B cell (primary cell): ENCODE measurements around the gene ORAI2. TPM values are rescaled to one million over a fixed set of nuclear protein-coding genes. Genes with fewer than 3 reads are reported as not detected.
A peak's percentile ranks its signal among the peaks of the same experiment; 100 is the strongest.

Experiments used
- ATAC-seq: fragments of 200-7000 bp; cut with Tn5 transposase; one replicate; pipeline ENCODE4 v1.10.0; 2021; ENCODE audit warnings: low read depth, mild to moderate bottlenecking, moderate number of reproducible peaks, moderate library complexity
- CTCF ChIA-PET: fragments of 350-600 bp; sonication (Branson Sonifier 250); formaldehyde crosslinking; loops from one replicate; lab custom pipeline; 2021; ENCODE audit warnings: antibody characterized with exemption, inconsistent platforms; lab: Charles Lee
- POLR2A ChIA-PET: fragments of 350-600 bp; sonication (Branson Sonifier 250); formaldehyde crosslinking; loops from one replicate; lab custom pipeline; 2021; ENCODE audit warnings: antibody characterized with exemption; lab: Charles Lee
- DNase-seq: peaks from one replicate; pipeline ENCODE4 v3.0.0; 2013
- H2AFZ ChIP-seq: 2 replicates; pipeline ENCODE4 v1.6.1; 2012; ENCODE audit warnings: mild to moderate bottlenecking, low read depth, low read length; ENCODE audit not compliant: insufficient read depth, poor library complexity, severe bottlenecking
- H3K27ac ChIP-seq, 2 donors: 1 replicate in 1 of 2; 2 replicates in 1 of 2; pipeline ENCODE4 v1.5.1; 2012 to 2013; ENCODE audit warnings: low read length in 2 of 2, mild to moderate bottlenecking in 2 of 2, moderate library complexity in 1 of 2
- H3K27me3 ChIP-seq, 4 experiments: fragments of 200-600 bp in 1 of 4; sonication (generic) in 1 of 4; replicated peaks in 1 of 4; 1 replicate in 2 of 4; 2 replicates in 2 of 4; pipeline versions ENCODE4 v1.6.1 to v1.7.0; 2013 to 2016; ENCODE audit warnings: low read length in 3 of 4, mild to moderate bottlenecking in 2 of 4, mixed read lengths in 1 of 4, moderate library complexity in 1 of 4; ENCODE audit not compliant: insufficient read depth in 4 of 4, control insufficient read depth in 3 of 4; ENCODE audit errors: control extremely low read depth in 1 of 4
- H3K36me3 ChIP-seq, 2 experiments: replicated peaks in 1 of 2; 1 replicate in 1 of 2; 2 replicates in 1 of 2; pipeline versions ENCODE4 v1.6.1 to v1.7.1; 2013; ENCODE audit warnings: low read length in 1 of 2; ENCODE audit not compliant: insufficient read depth in 2 of 2, control insufficient read depth in 1 of 2; ENCODE audit errors: control extremely low read depth in 1 of 2, extremely low read depth in 1 of 2
- H3K4me1 ChIP-seq, 2 donors: fragments of 200-600 bp in 1 of 2; sonication (generic) in 1 of 2; 1 replicate in 1 of 2; 2 replicates in 1 of 2; pipeline versions ENCODE4 v1.5.1 to v1.6.1; 2013 to 2017; ENCODE audit warnings: low read length in 2 of 2; ENCODE audit not compliant: control insufficient read depth in 2 of 2, insufficient read depth in 2 of 2
- H3K4me2 ChIP-seq: replicated peaks from 2 replicates; pipeline ENCODE3; 2012; ENCODE audit warnings: mild to moderate bottlenecking, low read depth, low read length; ENCODE audit not compliant: poor library complexity, severe bottlenecking
- H3K4me3 ChIP-seq, 5 experiments: fragments of 200-600 bp in 1 of 5; sonication (generic) in 1 of 5; 1 replicate in 3 of 5; 2 replicates in 2 of 5; pipeline versions ENCODE4 v1.5.1 to v1.7.0; 2011 to 2016; ENCODE audit warnings: low read length in 4 of 5, mild to moderate bottlenecking in 4 of 5, low read depth in 2 of 5, control low read depth in 1 of 5, moderate library complexity in 1 of 5; ENCODE audit not compliant: insufficient read depth in 1 of 5; ENCODE audit errors: control extremely low read depth in 1 of 5, extremely low read depth in 1 of 5
- H3K79me2 ChIP-seq: fragments of 200-600 bp; sonication (generic); one replicate; pipeline ENCODE4 v1.6.0; 2016; ENCODE audit warnings: low read length; ENCODE audit not compliant: control insufficient read depth, insufficient read depth
- H3K9ac ChIP-seq: fragments of 200-600 bp; sonication (generic); 2 replicates; pipeline ENCODE4 v1.6.1; 2017; ENCODE audit warnings: mild to moderate bottlenecking, low read length, moderate library complexity
- H3K9me3 ChIP-seq, 3 donors: one replicate each; pipeline versions ENCODE4 v1.6.1 to v1.7.1; 2013; ENCODE audit warnings: low read length in 2 of 3; ENCODE audit not compliant: control insufficient read depth in 2 of 3, insufficient read depth in 1 of 3; ENCODE audit errors: control extremely low read depth in 1 of 3
- H4K20me1 ChIP-seq: 2 replicates; pipeline ENCODE4 v1.6.0; 2012; ENCODE audit warnings: mild to moderate bottlenecking, low read length; ENCODE audit not compliant: insufficient read depth, control insufficient read depth, poor library complexity, severe bottlenecking
- H3K27ac Mint-ChIP-seq: one replicate; pipeline ENCODE4 v1.8.0; 2021; ENCODE audit warnings: mixed read lengths
- H3K27me3 Mint-ChIP-seq: one replicate; pipeline ENCODE4 v1.8.0; 2021; ENCODE audit warnings: mixed read lengths
- H3K4me1 Mint-ChIP-seq: one replicate; pipeline ENCODE4 v1.8.0; 2021; ENCODE audit warnings: mixed read lengths
- H3K4me3 Mint-ChIP-seq: one replicate; pipeline ENCODE4 v1.8.0; 2021; ENCODE audit warnings: mixed read lengths
- H3K9me3 Mint-ChIP-seq: one replicate; pipeline ENCODE4 v1.8.0; 2022; ENCODE audit warnings: mixed read lengths; ENCODE audit not compliant: insufficient read depth
- CTCF ChIP-seq: fragments of 200-600 bp; IDR thresholded peaks from one replicate; pipeline ENCODE4 v1.8.0; 2022; ENCODE audit warnings: antibody characterized with exemption, mild to moderate bottlenecking
- EZH2 ChIP-seq: IDR thresholded peaks from 2 replicates; pipeline ENCODE4 v1.6.1; 2012; ENCODE audit warnings: borderline replicate concordance, low read depth, mild to moderate bottlenecking, moderate library complexity, low read length; ENCODE audit not compliant: insufficient read depth, poor library complexity, severe bottlenecking
- WGBS: methylation state at CpG from one replicate; pipeline ENCODE4 v1.1.5; 2013; ENCODE audit warnings: missing lambda C conversion rate; ENCODE audit not compliant: insufficient coverage; 5-methylcytosine and 5-hydroxymethylcytosine counted together
- intact Hi-C: fragments of 100-400 bp; cut with micrococcal nuclease; formaldehyde crosslinking; loops from one replicate; pipeline ENCODE4 v1.10.0; 2022
- polyA plus RNA-seq: library from polyadenylated mRNA; depleted of rRNA; stranded (reverse); fragments of >200 nt; gene quantifications from 2 replicates; pipeline ENCODE4 v1.2.3, GENCODE V29; 2012
- total RNA-seq, 2 donors: library from RNA; stranded (reverse); fragments of 120-200 nt in 1 of 2; gene quantifications; 1 replicate in 1 of 2; 2 replicates in 1 of 2; pipeline versions ENCODE4 v1.2.3 to v1.2.4, GENCODE V29; 2013 to 2022

The ORAI2 gene
- total and polyA plus RNA-seq, 2 donors (not counting 1 experiment from before 2014, with no cell fraction given) = 177 to 450 TPM

- Mint-ChIP-seq H3K9me3 (no peaks in the 10 kb centered on the region), H3K4me3 (peak overlapping the region; percentile 87), H3K27me3 (no peaks in the 10 kb centered on the region), H3K27ac (peak overlapping the region; percentile 100), H3K4me1 (peaks cover 82% of the 10 kb centered on the region)
- Histone ChIP-seq H4K20me1 (no peaks in the 10 kb centered on the region), H3K27ac (peak overlapping the region; percentile 100), H3K4me1 (peaks cover 96 to 99% of the 10 kb centered on the region in 2 donors), H3K36me3 (no peaks in the 10 kb centered on the region), H3K27me3 (no peaks in the 10 kb centered on the region), H3K4me2 (peak overlapping the region; percentile 85), H2AFZ (peak overlapping the region; percentile 44), H3K79me2 (peaks cover 50% of the 10 kb centered on the region), H3K4me3 (peak overlapping the region in 4 of 5 experiments; percentile 30 to 48 (median 37)), H3K9me3 (peaks cover 0 to 8% (median 0%) of the 10 kb centered on the region in 3 donors), H3K9ac (peak overlapping the region; percentile 69)
- 0% methylated on average over 1 of the region's 5 CpGs for WGBS
- DNase-seq = no peak
- TF ChIP-seq CTCF (no peak), EZH2 (no peak)
- ATAC-seq = no peak
- CTCF ChIA-PET = interaction anchor here (0.8 to 46.3 kb wide), 3 partner anchors 14 to 23 kb away, joined by 3 to 1182 read pairs (median 30); no protein-coding TSS in a partner anchor
- POLR2A ChIA-PET = interaction anchor here (0.7 to 13.6 kb wide), 12 partner anchors 7 to 440 kb away, joined by 3 to 223 read pairs (median 9); partner anchors contain the start of gene PRKRIP1
- intact Hi-C loops = loop anchor here (2.0 to 10.0 kb wide), 2 partner anchors 14 to 122 kb away; no protein-coding TSS in a partner anchor
These were observed 6.4 kb upstream of the ORAI2 start for GRCh38 chr7:102427019-102427405.
